ENCODE results near the gene RAPGEF6. TPM values are rescaled to one million over a fixed set of nuclear protein-coding genes. Genes with fewer than 3 reads are reported as not detected.
A peak's percentile ranks its signal among the peaks of the same experiment; 100 is the strongest.
"Not testable (repeated sequence)": the region's sequence is repeated elsewhere in the genome, so short reads cannot be mapped to it uniquely, and the experiment has no call there.

RAPGEF6 gene
- total RNA-seq, 2 donors from 2014 or later: 8.4 to 14.6 TPM

DNA sequence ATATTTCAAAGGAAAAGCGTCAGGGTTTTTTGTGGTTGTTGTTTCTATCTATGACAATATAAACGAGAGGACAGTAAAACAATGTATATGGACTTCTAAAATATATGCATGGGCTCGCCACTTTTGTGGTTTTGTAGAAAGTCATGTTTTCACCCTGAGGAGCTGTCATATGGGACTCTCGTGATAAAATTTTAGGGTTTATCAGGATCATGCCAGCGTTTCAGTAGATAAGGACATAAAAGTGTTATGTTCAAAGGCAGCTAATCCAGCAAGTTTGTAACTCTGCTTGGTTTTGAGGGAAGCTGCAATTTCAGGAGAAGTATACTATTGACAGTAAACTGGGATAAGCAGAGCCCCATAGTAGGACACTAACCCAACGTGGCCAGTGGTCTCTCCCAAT lies 250.9 kb downstream of the RAPGEF6 start:
- ATAC-seq (no peak), DNase-seq (no peak)
- intact Hi-C loops (cut with DNase I): no loop called here

DNA sequence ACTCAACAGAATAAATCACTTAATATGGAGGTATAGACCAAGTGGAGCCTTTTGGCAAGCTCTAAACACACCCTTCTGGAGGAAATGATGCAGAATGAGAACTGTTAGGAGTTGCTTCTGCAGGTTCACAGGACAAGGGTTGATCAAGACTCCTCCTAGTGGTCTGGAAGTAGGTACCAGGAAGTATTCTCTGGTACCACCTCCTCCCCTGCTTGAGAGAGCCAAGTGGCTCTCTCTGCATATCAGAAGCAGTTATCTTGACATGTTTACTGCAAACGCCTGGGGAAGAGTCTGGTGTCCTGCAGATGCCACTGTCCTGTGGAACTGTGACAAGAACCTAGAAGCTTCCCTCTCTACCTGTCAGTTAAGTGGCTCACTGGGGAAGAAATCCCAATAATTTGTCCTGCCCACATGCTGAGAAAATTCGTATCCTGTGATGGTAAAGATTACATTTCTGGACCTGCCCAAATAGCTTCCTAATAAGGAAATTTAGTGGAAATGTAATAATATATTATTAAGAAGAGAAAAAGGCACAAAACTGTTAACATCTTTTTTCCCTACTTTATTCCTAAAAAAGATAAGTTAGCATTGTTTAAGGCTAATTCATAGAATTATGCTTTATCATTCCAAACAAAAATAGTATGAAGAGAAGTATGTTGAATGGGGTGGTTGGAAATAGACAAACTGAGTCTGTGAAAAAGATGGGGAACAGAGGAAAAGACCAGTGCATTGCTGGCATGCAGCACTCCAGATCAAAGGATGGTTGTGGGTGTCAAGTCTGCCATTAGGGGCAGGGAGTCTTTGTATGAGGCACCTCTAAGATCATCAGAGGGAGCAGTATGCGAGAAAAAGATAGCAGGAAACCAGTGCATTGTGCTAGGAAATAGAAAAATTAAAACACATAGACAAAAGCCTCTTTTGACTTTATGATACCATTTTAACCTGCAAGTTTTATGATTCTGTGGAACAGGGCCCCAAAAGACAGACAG lies 252.3 kb downstream of the RAPGEF6 start:
- DNase-seq (no peak), ATAC-seq (peak in 1 of 2 donors; percentile 62)
- intact Hi-C loops (cut with DNase I): no loop called here

DNA sequence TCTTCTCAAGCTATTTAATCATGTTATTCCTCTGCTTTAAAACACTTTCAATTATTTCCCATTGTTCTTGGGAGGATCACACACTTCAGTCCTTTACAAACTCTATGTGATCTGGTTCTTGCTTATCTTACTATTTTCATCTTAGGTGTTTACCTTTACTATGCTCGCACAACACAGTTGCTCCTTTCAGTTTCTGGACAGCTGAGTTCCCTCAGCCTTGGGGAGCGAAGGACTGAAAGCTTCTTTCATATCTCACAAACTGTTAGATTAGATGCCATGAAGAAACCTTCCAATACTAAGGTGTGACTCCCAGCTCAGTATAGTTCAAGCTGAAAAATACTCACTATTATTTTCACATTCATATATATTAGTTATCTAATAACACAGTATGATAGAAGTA lies 253.3 kb downstream of the RAPGEF6 start:
- no peak for DNase-seq
- no peak for ATAC-seq
- intact Hi-C loops (cut with DNase I): no loop called here

DNA sequence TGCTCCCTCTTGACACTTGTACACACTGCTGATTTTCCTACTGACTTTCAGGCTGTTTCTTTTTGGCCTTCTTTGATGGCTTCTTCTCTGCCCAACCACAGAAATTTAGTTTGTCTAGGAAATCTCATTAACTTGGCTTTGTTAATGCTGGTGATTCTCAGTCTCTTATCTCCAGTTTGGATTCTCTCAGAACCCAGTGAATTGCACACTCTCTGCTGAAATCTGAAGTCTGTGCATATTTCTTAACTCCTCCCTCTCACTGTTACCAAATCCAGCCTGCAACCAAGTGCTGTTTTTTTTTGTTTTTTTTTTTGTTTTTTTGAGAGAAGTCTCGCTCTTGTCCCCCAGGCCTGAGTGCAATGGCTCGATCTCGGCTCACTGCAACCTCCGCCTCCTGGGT lies 254.0 kb downstream of the RAPGEF6 start:
- DNase-seq: no peak
- peak; percentile 35 to 53 for ATAC-seq
- intact Hi-C loops (cut with DNase I): no loop called here

DNA sequence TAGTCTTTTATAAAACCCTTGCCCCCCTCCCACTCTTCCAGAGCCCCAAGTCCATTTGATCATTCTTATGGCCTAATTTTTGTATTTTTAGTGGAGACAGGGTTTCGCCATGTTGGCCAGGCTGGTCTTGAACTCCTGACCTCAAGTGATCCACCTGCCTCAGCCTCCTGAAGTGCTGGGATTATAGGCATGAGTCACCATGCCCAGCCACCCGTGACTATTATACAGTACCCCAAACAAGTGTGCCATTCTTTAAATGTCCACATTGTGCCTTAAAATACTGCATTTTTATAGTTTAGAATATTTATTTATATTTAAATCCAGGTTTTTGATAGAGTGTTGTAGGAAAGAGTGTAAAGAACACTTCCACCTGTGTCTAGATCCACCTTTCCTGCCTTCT lies 254.8 kb downstream of the RAPGEF6 start:
- DNase-seq; intact Hi-C loops (cut with DNase I); ATAC-seq: not testable (repeated sequence)

DNA sequence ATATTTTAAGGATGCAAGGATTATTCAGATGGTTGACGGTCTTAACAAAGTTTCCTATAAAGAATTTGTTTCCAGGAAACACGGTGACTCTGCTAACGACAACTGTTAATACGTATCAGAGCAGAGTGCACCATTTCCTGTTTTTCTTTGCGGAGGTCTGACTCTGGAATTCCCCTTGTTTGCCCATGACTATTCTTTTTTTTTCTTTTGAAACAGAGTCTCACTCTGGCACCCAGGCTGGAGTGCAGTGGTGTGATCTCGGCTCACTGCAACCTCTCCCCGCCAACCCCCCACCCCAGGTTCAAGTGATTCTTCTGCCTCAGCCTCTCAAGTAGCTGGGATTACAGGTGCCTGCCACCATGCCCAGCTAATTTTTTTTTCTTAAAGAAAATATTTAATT lies 255.3 kb downstream of the RAPGEF6 start:
- DNase-seq (no peak), ATAC-seq (peak; percentile 69 to 73)
- intact Hi-C loops (cut with DNase I): no loop called here

DNA sequence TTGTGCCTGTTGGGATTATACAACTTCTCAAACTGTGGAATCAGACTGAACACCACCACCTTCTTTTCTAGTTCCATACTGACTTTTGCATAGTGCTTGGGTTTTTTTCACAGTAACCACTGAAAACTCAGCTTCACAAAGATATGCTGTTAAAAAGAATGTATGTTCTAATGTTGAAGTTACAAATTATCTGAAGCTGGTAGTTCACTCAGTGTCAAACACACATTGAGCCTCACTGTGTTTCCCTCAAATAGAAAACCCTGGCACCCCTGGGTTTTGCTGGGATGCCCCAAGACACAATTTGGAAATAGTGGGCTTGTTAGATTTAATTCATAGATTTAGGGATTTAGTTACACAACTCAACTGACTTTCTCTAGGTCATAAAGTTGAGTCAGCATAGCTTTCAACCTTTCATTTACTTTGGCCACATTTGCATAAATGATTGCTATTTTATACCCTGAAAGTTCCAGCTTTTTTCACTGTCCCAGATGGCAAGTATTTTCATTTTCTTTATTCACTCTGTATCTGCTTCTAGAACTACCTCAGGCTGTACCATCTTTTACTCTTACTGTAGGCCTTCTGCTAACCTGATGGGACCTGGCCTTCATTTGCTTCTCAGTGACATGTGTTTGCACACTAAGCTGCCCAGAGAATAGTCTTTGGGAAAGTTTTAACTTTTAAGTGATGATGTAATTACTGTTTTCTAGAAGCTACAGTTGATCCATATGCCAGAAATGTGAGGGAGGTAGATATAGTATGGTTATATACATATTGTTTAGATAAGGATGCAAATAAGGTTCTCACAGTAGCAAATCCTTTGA lies 256.1 kb downstream of the RAPGEF6 start:
- DNase-seq: no peak
- intact Hi-C loops (cut with DNase I): no loop called here
- no peak for ATAC-seq

DNA sequence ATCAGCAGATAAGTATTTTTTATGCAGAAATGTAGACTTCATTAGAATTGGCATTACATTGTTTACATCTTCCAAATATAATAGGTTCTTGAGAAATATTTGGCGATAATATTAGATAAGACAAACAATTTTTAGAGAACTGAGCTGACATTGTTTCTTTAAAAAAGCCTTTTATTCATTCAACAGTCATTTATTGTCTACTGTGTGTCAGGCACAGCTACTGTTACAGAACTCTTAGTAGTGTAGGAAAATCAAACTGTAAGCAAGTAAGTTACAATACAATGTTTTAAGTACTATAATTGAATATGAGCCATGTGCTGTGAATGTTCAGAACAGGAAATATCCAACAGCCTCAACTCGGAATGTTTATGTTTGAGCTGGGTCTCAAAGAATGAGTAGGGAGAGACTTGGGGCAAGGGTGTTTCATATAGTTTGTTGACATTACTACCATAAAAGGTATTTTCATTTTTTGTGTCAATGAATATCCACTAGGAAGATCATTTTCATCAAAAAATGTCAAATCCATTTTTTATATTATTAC lies 257.2 kb downstream of the RAPGEF6 start:
- DNase-seq: no peak
- ATAC-seq: no peak
- intact Hi-C loops (cut with DNase I): no loop called here

DNA sequence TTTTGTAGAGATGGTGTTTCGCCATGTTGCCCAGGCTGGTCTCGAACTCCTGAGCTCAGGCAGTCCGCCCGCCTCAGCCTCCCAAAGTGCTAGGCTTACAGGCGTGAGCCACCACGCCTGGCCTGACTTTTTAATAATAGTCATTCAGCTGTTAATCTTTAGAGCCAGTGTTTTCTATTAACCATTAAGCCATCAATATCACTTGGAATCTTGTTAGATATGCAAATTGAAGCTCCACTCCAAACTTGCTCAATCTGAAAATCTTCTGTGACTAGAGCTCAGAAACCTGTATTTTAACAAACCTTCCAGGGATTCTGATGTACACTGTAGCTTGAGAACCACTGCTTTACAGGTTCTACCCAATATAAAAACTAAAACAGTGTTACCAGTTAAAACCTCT lies 257.7 kb downstream of the RAPGEF6 start:
- DNase-seq (no peak), ATAC-seq (no peak)
- intact Hi-C loops (cut with DNase I): no loop called here

DNA sequence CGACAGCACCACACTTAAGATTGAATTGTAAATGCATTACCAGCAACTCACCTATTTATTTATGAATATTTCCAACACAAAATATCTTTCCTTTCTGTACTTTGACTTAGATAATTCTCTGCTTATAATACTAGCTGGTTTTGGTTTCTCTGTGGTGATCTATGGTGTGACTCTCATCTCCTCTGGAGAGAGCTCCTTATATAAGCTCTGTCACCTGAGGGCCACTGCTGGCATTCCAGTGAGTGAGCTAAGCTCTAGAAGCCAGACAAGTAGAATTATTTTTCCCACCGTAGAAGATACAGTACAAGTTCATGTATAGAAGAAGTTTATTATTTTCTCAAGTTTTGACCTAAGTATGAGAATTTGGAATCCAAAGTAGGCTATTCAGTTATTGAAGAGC lies 259.7 kb downstream of the RAPGEF6 start:
- DNase-seq (no peak), ATAC-seq (no peak)
- intact Hi-C loops (cut with DNase I): no loop called here

Other genes starting within 250 kb of the RAPGEF6 start
- gene FNIP1, start 161.8 kb upstream of the RAPGEF6 start, total RNA-seq: 10 to 100 TPM; 23.5 to 24.2 TPM